ENCODE data around the gene RBFOX2. TPM values are rescaled to one million over a fixed set of nuclear protein-coding genes. Genes with fewer than 3 reads are reported as not detected.

RBFOX2 gene
- polyA plus RNA-seq, 2 of the 4 experiments (the other 2 are of a cell fraction): 30.3 to 77.7 TPM

- Histone ChIP-seq H3K27ac (no peak overlapping the region), H3K4me3 (no peak overlapping the region), H3K4me2 (no peak overlapping the region), H3K9me3 (no peaks in the 10 kb centered on the region), H3K4me1 (peaks cover 4% of the 10 kb centered on the region; the same call in 1 of the 3 replicates)
- CTCF ChIA-PET: interaction anchor here (0.9 to 5.3 kb wide), 3 partner anchors 11 to 50 kb away, joined by 3 to 26 read pairs (median 3); no protein-coding TSS in a partner anchor
- ATAC-seq (no peak), FAIRE-seq (no peak), DNase-seq (ENCODE audit: low read depth in 1 of 2, low spot score in 1 of 2) (no peak)
- 56% methylated on average over 2 of the region's 2 CpGs for WGBS (ENCODE audit: missing lambda C conversion rate)
- POLR2A ChIA-PET: interaction anchor here (1.8 to 2.0 kb wide), 2 partner anchors 13 kb away, joined by 7 to 8 read pairs; partner anchors contain the start of gene RBFOX2
- TF ChIP-seq EP300 (IDR thresholded peaks at IDR 0.05) (no peak), REST (IDR thresholded peaks at IDR 0.05) (no peak), CHD4 (IDR thresholded peaks at IDR 0.05; ENCODE audit: borderline replicate concordance) (no peak), RFX5 (IDR thresholded peaks at IDR 0.05) (no peak), CEBPB (IDR thresholded peaks at IDR 0.05) (no peak), GATA3 (IDR thresholded peaks at IDR 0.05; ENCODE audit: borderline replicate concordance) (no peak), SMC3 (IDR thresholded peaks at IDR 0.05) (no peak), MAX (IDR thresholded peaks at IDR 0.05) (no peak), FOXS1 (CRISPR knock-in tag; IDR thresholded peaks at IDR 0.05) (no peak), ESRRA (IDR thresholded peaks at IDR 0.05; ENCODE audit: borderline replicate concordance, low read length) (no peak), HMGXB4 (CRISPR knock-in tag; IDR thresholded peaks at IDR 0.05; ENCODE audit: borderline replicate concordance) (no peak), MYC (IDR thresholded peaks at IDR 0.05; ENCODE audit: borderline replicate concordance, low read length) (no peak), SREBF2 (IDR thresholded peaks at IDR 0.05) (no peak), EHF (CRISPR knock-in tag; IDR thresholded peaks at IDR 0.05) (no peak), RNF2 (IDR thresholded peaks at IDR 0.05; ENCODE audit: borderline replicate concordance, low read depth) (no peak), HEYL (CRISPR knock-in tag; IDR thresholded peaks at IDR 0.05) (no peak), TP53 (CRISPR knock-in tag; IDR thresholded peaks at IDR 0.05) (no peak)
- TF ChIP-seq, protein P1, sequence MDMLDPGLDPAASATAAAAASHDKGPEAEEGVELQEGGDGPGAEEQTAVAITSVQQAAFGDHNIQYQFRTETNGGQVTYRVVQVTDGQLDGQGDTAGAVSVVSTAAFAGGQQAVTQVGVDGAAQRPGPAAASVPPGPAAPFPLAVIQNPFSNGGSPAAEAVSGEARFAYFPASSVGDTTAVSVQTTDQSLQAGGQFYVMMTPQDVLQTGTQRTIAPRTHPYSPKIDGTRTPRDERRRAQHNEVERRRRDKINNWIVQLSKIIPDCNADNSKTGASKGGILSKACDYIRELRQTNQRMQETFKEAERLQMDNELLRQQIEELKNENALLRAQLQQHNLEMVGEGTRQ (IDR thresholded peaks at IDR 0.05): no peak
- TF ChIP-seq, protein P2, sequence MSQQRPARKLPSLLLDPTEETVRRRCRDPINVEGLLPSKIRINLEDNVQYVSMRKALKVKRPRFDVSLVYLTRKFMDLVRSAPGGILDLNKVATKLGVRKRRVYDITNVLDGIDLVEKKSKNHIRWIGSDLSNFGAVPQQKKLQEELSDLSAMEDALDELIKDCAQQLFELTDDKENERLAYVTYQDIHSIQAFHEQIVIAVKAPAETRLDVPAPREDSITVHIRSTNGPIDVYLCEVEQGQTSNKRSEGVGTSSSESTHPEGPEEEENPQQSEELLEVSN (IDR thresholded peaks at IDR 0.05; ENCODE audit: borderline replicate concordance, low read depth): no peak
- TF ChIP-seq, protein P3, sequence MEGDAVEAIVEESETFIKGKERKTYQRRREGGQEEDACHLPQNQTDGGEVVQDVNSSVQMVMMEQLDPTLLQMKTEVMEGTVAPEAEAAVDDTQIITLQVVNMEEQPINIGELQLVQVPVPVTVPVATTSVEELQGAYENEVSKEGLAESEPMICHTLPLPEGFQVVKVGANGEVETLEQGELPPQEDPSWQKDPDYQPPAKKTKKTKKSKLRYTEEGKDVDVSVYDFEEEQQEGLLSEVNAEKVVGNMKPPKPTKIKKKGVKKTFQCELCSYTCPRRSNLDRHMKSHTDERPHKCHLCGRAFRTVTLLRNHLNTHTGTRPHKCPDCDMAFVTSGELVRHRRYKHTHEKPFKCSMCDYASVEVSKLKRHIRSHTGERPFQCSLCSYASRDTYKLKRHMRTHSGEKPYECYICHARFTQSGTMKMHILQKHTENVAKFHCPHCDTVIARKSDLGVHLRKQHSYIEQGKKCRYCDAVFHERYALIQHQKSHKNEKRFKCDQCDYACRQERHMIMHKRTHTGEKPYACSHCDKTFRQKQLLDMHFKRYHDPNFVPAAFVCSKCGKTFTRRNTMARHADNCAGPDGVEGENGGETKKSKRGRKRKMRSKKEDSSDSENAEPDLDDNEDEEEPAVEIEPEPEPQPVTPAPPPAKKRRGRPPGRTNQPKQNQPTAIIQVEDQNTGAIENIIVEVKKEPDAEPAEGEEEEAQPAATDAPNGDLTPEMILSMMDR (IDR thresholded peaks at IDR 0.05): no peak
Observed at GRCh38 chr22:36015811-36016529, 12.7 kb downstream of the RBFOX2 start.
